SK-N-SH (cell line): Measurements from ENCODE around the gene ADM. TPM values are rescaled to one million over a fixed set of nuclear protein-coding genes. Genes with fewer than 3 reads are reported as not detected.

Experiments used
- CHD2 ChIP-seq: fragments of 150-350 bp; IDR thresholded peaks from 2 replicates; pipeline ENCODE4 v1.6.1; 2018; ENCODE audit warnings: low read length; ENCODE audit not compliant: partially characterized antibody
- ELF1 ChIP-seq: IDR thresholded peaks from 2 replicates; pipeline ENCODE4 v1.4.0; 2012
- EP300 ChIP-seq, 2 experiments: IDR thresholded peaks; 2 replicates each; pipeline versions ENCODE4 v1.4.0 to v1.6.1; 2012; ENCODE audit warnings: borderline replicate concordance in 1 of 2, low read depth in 1 of 2, low read length in 1 of 2
- EZH2phosphoT487 ChIP-seq: fragments of 200-600 bp; sonication (generic); IDR thresholded peaks from 2 replicates; pipeline ENCODE4 v1.6.1; 2017; ENCODE audit warnings: low read depth, mixed run types, mild to moderate bottlenecking, antibody characterized with exemption, moderate library complexity, borderline replicate concordance
- FOSL2 ChIP-seq: IDR thresholded peaks from 2 replicates; pipeline ENCODE4 v1.4.0; 2012; ENCODE audit warnings: low read depth, mild to moderate bottlenecking, moderate library complexity, borderline replicate concordance
- GABPA ChIP-seq: IDR thresholded peaks from 2 replicates; pipeline ENCODE4 v1.4.0; 2012; ENCODE audit warnings: low read depth, mild to moderate bottlenecking
- JUND ChIP-seq: IDR thresholded peaks from 2 replicates; pipeline ENCODE4 v1.4.0; 2012
- MXI1 ChIP-seq: IDR thresholded peaks from 2 replicates; pipeline ENCODE4 v1.6.1; 2012; ENCODE audit warnings: mild to moderate bottlenecking, low read depth, low read length, improper control_type of control experiment
- NRF1 ChIP-seq: IDR thresholded peaks from 2 replicates; pipeline ENCODE4 v1.6.1; 2012; ENCODE audit warnings: low read depth, mild to moderate bottlenecking, low read length
- PBX3 ChIP-seq: IDR thresholded peaks from 2 replicates; pipeline ENCODE4; 2012
- RAD21 ChIP-seq: IDR thresholded peaks from 2 replicates; pipeline ENCODE4 v1.6.1; 2012; ENCODE audit warnings: mild to moderate bottlenecking, low read length
- REST ChIP-seq: IDR thresholded peaks from 2 replicates; pipeline ENCODE4 v1.6.1; 2012; ENCODE audit warnings: mild to moderate bottlenecking, low read depth, low read length, moderate library complexity
- RXRA ChIP-seq: IDR thresholded peaks from 2 replicates; pipeline ENCODE4 v1.4.0; 2012; ENCODE audit warnings: low read depth, mild to moderate bottlenecking, borderline replicate concordance
- SIN3A ChIP-seq: IDR thresholded peaks from 2 replicates; pipeline ENCODE4 v1.6.1; 2012; ENCODE audit warnings: low read depth, mild to moderate bottlenecking, low read length, moderate library complexity, borderline replicate concordance
- TAF1 ChIP-seq: IDR thresholded peaks from 2 replicates; pipeline ENCODE4 v1.6.1; 2012; ENCODE audit warnings: low read depth, mild to moderate bottlenecking, low read length, moderate library complexity, borderline replicate concordance
- TCF12 ChIP-seq: IDR thresholded peaks from 2 replicates; pipeline ENCODE4 v1.4.0; 2012
- YY1 ChIP-seq: IDR thresholded peaks from 2 replicates; pipeline ENCODE4 v1.4.0; 2012; ENCODE audit warnings: low read depth, mild to moderate bottlenecking
- ZBTB33 ChIP-seq: IDR thresholded peaks from 2 replicates; pipeline ENCODE4 v1.4.0; 2012; ENCODE audit warnings: low read depth, borderline replicate concordance
- polyA plus RNA-seq, 3 experiments: library from polyadenylated mRNA; depleted of rRNA; stranded (reverse); fragments of >200 nt; gene quantifications; 2 replicates each; pipeline ENCODE4 v1.2.3, GENCODE V29; 2012

The ADM gene
- polyA plus RNA-seq, 1 of the 3 experiments (the other 2 are of a cell fraction) = 50.6 TPM

GRCh38 chr11:10319702-10320558 is 15.1 kb downstream of the ADM start (continued):
- TF ChIP-seq SIN3A (no peak), EZH2phosphoT487 (no peak), PBX3 (no peak), ZBTB33 (no peak), FOSL2 (no peak), REST (no peak), GABPA (no peak), NRF1 (no peak), MXI1 (peak; percentile 61; the same call in 1 of the 2 replicates), CHD2 (peak; percentile 32), ELF1 (no peak), EP300 (IDR thresholded peaks at IDR 0.05; ENCODE audit: borderline replicate concordance in 1 of 2, low read depth in 1 of 2, low read length in 1 of 2) (peak in 1 of 2 experiments; percentile 89; a peak in 2 of 4 replicates), RXRA (no peak), YY1 (no peak), TAF1 (no peak), RAD21 (peak; percentile 32), JUND (no peak), TCF12 (peak; percentile 30)
